IMR-90 (cell line): ENCODE results near the gene NKPD1. TPM values are rescaled to one million over a fixed set of nuclear protein-coding genes. Genes with fewer than 3 reads are reported as not detected.

Source experiments
- ATAC-seq: fragments of 200-7000 bp; cut with Tn5 transposase; 2 replicates; pipeline ENCODE4 v1.9.1; 2020; ENCODE audit warnings: low read depth, mild to moderate bottlenecking, moderate library complexity
- BruUV-seq: library from RNA; stranded (reverse); fragments of 400-500 nt; replicated peaks from 2 replicates; lab custom pipeline; 2021; lab: Mats Ljungman, UMichigan
- CTCF ChIA-PET: fragments of 300-600 bp; formaldehyde crosslinking; extraction: SDS; loops from one replicate; lab custom pipeline; 2021; ENCODE audit warnings: antibody characterized with exemption; lab: Yijun Ruan, JAX
- POLR2A ChIA-PET: fragments of 300-600 bp; sonication (Branson Sonifier 250); formaldehyde crosslinking; loops from one replicate; lab custom pipeline; 2022; ENCODE audit warnings: antibody characterized with exemption; ENCODE audit not compliant: unreplicated experiment; lab: Charles Lee
- DNase-seq: peaks from one replicate; pipeline ENCODE4 v3.0.0; 2013
- H2AFZ ChIP-seq: replicated peaks from 2 replicates; pipeline ENCODE3; 2013; ENCODE audit warnings: low read length, mild to moderate bottlenecking; ENCODE audit not compliant: poor library complexity
- H2AK5ac ChIP-seq: 2 replicates; pipeline ENCODE4 v1.6.1; 2013; ENCODE audit warnings: low read depth, low read length, inconsistent platforms
- H2AK9ac ChIP-seq: replicated peaks from 2 replicates; pipeline ENCODE3; 2013; ENCODE audit warnings: mild to moderate bottlenecking, low read depth, low read length, moderate library complexity; ENCODE audit not compliant: poor library complexity
- H2BK120ac ChIP-seq: 2 replicates; pipeline ENCODE4 v1.6.1; 2013; ENCODE audit warnings: low read depth, low read length, inconsistent platforms
- H2BK15ac ChIP-seq: 3 replicates; pipeline ENCODE4 v1.6.1; 2013; ENCODE audit warnings: low read depth, low read length, inconsistent platforms
- H2BK20ac ChIP-seq: 2 replicates; pipeline ENCODE4 v1.6.1; 2013; ENCODE audit warnings: low read depth, mild to moderate bottlenecking, inconsistent platforms, low read length, moderate library complexity
- H2BK5ac ChIP-seq: 2 replicates; pipeline ENCODE4 v1.6.1; 2013; ENCODE audit warnings: mild to moderate bottlenecking, low read depth, low read length, inconsistent platforms; ENCODE audit not compliant: poor library complexity, severe bottlenecking
- H3K14ac ChIP-seq: replicated peaks from 2 replicates; pipeline ENCODE4 v1.6.1; 2013; ENCODE audit warnings: low read depth, low read length, inconsistent platforms
- H3K18ac ChIP-seq: 2 replicates; pipeline ENCODE4 v1.6.1; 2013; ENCODE audit warnings: low read depth, low read length, control low read depth
- H3K23ac ChIP-seq: 2 replicates; pipeline ENCODE4 v1.6.1; 2013; ENCODE audit warnings: low read depth, low read length, inconsistent platforms
- H3K27ac ChIP-seq: 2 replicates; pipeline ENCODE4 v1.5.1; 2013; ENCODE audit warnings: mild to moderate bottlenecking, control low read depth, low read length; ENCODE audit not compliant: insufficient read depth
- H3K27me3 ChIP-seq: 2 replicates; pipeline ENCODE4 v1.6.1; 2013; ENCODE audit warnings: low read length; ENCODE audit not compliant: control insufficient read depth, insufficient read depth
- H3K36me3 ChIP-seq: 2 replicates; pipeline ENCODE4 v1.6.1; 2013; ENCODE audit warnings: low read length, mixed read lengths; ENCODE audit not compliant: control insufficient read depth, insufficient read depth
- H3K4ac ChIP-seq: 2 replicates; pipeline ENCODE4 v1.6.1; 2013; ENCODE audit warnings: low read depth, low read length, inconsistent platforms
- H3K4me1 ChIP-seq: 2 replicates; pipeline ENCODE4 v1.6.1; 2013; ENCODE audit warnings: low read length, mixed read lengths; ENCODE audit not compliant: control insufficient read depth, insufficient read depth
- H3K4me2 ChIP-seq: 2 replicates; pipeline ENCODE4 v1.6.1; 2013; ENCODE audit warnings: low read depth, mild to moderate bottlenecking, control low read depth, low read length, moderate library complexity
- H3K4me3 ChIP-seq: 2 replicates; pipeline ENCODE4 v1.5.1; 2013; ENCODE audit warnings: low read depth, mild to moderate bottlenecking, control low read depth, low read length, moderate library complexity; ENCODE audit not compliant: insufficient read depth
- H3K56ac ChIP-seq: 2 replicates; pipeline ENCODE4 v1.6.1; 2013; ENCODE audit warnings: low read length, inconsistent platforms; ENCODE audit not compliant: insufficient read depth; ENCODE audit errors: extremely low read depth
- H3K79me1 ChIP-seq, 2 experiments: 2 replicates each; pipeline ENCODE4 v1.6.1; 2013; ENCODE audit warnings: low read length in 2 of 2, inconsistent platforms in 1 of 2, low read depth in 1 of 2
- H3K9ac ChIP-seq: 2 replicates; pipeline ENCODE4 v1.6.1; 2013; ENCODE audit warnings: low read depth, low read length, control low read depth
- H3K9me1 ChIP-seq: 2 replicates; pipeline ENCODE4 v1.6.1; 2013; ENCODE audit warnings: low read length, inconsistent platforms; ENCODE audit not compliant: insufficient read depth
- H3K9me3 ChIP-seq: 2 replicates; pipeline ENCODE4 v1.6.1; 2013; ENCODE audit warnings: low read length; ENCODE audit not compliant: control insufficient read depth, insufficient read depth
- H4K20me1 ChIP-seq: 2 replicates; pipeline ENCODE4 v1.6.1; 2013; ENCODE audit warnings: low read length, inconsistent platforms; ENCODE audit not compliant: insufficient read depth
- H4K5ac ChIP-seq: 2 replicates; pipeline ENCODE4 v1.6.1; 2013; ENCODE audit warnings: mild to moderate bottlenecking, low read depth, low read length, control low read depth
- H4K8ac ChIP-seq, 2 experiments: 2 replicates each; pipeline ENCODE4 v1.6.1; 2013; ENCODE audit warnings: low read depth in 2 of 2, low read length in 2 of 2, control low read depth in 1 of 2, inconsistent platforms in 1 of 2
- H4K91ac ChIP-seq: 2 replicates; pipeline ENCODE4 v1.6.1; 2013; ENCODE audit warnings: low read depth, low read length, inconsistent platforms; ENCODE audit not compliant: insufficient read depth
- BHLHE40 ChIP-seq: fragments of 150-350 bp; IDR thresholded peaks from 2 replicates; pipeline ENCODE4 v1.6.1; 2016; ENCODE audit warnings: mild to moderate bottlenecking, low read depth, low read length
- MAFK ChIP-seq: IDR thresholded peaks from 2 replicates; pipeline ENCODE4 v1.6.1; 2012; ENCODE audit warnings: low read depth, low read length, improper control_type of control experiment
- MXI1 ChIP-seq: IDR thresholded peaks from 2 replicates; pipeline ENCODE4 v1.6.1; 2012; ENCODE audit warnings: low read depth, mild to moderate bottlenecking, low read length, moderate library complexity, borderline replicate concordance
- NFE2L2 ChIP-seq: fragments of 150-350 bp; IDR thresholded peaks from 2 replicates; pipeline ENCODE4 v1.6.1; 2016; ENCODE audit warnings: low read depth, mild to moderate bottlenecking, low read length
- RAD21 ChIP-seq: IDR thresholded peaks from 2 replicates; pipeline ENCODE4 v1.6.1; 2012; ENCODE audit warnings: low read length, improper control_type of control experiment
- RCOR1 ChIP-seq: IDR thresholded peaks from 2 replicates; pipeline ENCODE4 v1.6.1; 2012; ENCODE audit warnings: mild to moderate bottlenecking, low read length, improper control_type of control experiment; ENCODE audit not compliant: insufficient replicate concordance
- RFX5 ChIP-seq: IDR thresholded peaks from 2 replicates; pipeline ENCODE4 v1.8.0; 2012; ENCODE audit warnings: low read depth, mild to moderate bottlenecking, low read length, moderate library complexity
- SMC3 ChIP-seq: fragments of 150-350 bp; IDR thresholded peaks from 2 replicates; pipeline ENCODE4 v1.6.1; 2016; ENCODE audit warnings: low read depth, mild to moderate bottlenecking, antibody characterized with exemption, low read length, moderate library complexity
- USF2 ChIP-seq: fragments of 150-350 bp; IDR thresholded peaks from 2 replicates; pipeline ENCODE4 v1.6.1; 2017; ENCODE audit warnings: mild to moderate bottlenecking, antibody characterized with exemption, low read length, low read depth
- WGBS, 2 experiments: methylation state at CpG; one replicate each; pipeline versions ENCODE4 v1.1.5 to v1.1.7; 2013; ENCODE audit warnings: missing lambda C conversion rate in 2 of 2; ENCODE audit not compliant: insufficient read length in 1 of 2; ENCODE audit errors: extremely low coverage in 2 of 2; 5-methylcytosine and 5-hydroxymethylcytosine counted together
- dilution Hi-C: fragments of 300-500 bp; cut with HindIII; formaldehyde crosslinking; loops from one replicate; pipeline ENCODE4 v1.14.3; 2018; ENCODE audit warnings: low sequenced_read_pairs; ENCODE audit not compliant: unreplicated experiment
- in situ Hi-C: fragments of 300-500 bp; cut with MboI; formaldehyde crosslinking; loops from 3 replicates; pipeline ENCODE4 v1.14.3; 2019; ENCODE audit warnings: low sequenced_read_pairs, inconsistent platforms, mixed read lengths
- intact Hi-C: fragments of 100-400 bp; cut with micrococcal nuclease; formaldehyde crosslinking; loops from 2 replicates; pipeline ENCODE4 v1.10.0; 2022
- polyA plus RNA-seq, 3 experiments: library from polyadenylated mRNA; depleted of rRNA; stranded (reverse); fragments of >200 nt; gene quantifications; 2 replicates each; pipeline ENCODE4 v1.2.3, GENCODE V29; 2012; ENCODE audit warnings: low replicate concordance in 1 of 3
- total RNA-seq: library from RNA; depleted of rRNA; stranded (reverse); fragments of >200 nt; gene quantifications from 2 replicates; pipeline ENCODE4 v1.2.3, GENCODE V29; 2012
- TF ChIP-seq, protein P1 (sequence below): fragments of 150-350 bp; IDR thresholded peaks from 2 replicates; pipeline ENCODE4 v1.6.1; 2016; ENCODE audit warnings: low read depth, mild to moderate bottlenecking, low read length, moderate library complexity, borderline replicate concordance

The NKPD1 gene
- total and polyA plus RNA-seq, 2 of the 4 experiments (the other 2 are of a cell fraction) = under 0.01 to 0.09 TPM

DNA sequence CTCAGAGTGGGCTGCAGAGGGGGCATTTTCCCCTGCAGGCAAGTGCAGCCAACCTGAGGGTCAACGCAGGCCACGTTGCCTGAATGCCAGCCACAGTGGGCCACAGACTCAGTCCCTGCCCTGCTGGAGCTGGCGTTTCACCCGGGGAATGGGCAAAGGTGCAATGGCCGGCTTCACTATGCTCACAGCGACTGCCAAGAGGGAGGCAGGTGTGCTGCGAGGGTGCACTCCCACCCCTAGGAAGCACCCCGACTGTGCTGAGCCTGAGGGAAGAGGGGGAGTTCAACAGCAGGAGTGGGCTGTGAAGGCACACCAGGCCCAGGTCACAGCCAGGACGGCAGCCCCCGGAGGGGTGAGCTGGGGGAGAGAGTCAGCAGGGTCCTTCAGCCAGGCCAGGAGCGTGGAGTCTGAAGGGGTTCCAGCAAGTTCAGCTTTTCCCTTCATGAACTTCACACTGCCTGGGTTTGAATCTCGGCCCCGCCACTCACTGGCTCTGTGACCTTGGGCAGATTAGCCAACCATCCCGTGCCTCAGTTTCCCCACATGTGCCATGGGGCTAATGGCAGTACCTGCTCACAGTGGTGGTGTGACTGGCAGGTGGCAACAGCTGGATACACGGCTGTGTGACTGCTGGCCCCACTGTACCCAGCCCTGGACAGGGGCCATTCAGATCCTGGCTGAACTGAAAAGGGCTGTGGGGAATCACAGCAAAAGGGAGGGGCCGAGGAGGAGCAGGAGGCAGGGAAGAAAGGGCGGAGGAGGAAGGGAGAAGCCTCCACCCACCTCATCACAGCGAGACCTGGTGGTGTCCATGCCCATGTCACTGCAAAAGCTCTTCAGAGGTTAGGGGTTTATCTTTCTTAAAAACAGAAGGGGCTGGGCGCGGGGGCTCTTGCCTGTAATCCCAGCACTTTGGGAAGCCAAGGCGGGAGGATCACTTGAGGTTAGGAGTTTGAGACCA is 9.6 kb upstream of the NKPD1 start:
- H3K4me1 ChIP-seq = peaks cover 2% of the 10 kb centered on the region
- H3K36me3 ChIP-seq = no peaks in the 10 kb centered on the region
- H3K79me1 ChIP-seq = no peaks in the 10 kb centered on the region
- no peak overlapping the region for H3K4me3 ChIP-seq
- in situ Hi-C loops = no loop called here
- no peak overlapping the region for H4K91ac ChIP-seq
- no peak overlapping the region for H3K27ac ChIP-seq
- no peak overlapping the region for H3K4ac ChIP-seq
- no peaks in the 10 kb centered on the region for H3K9me1 ChIP-seq
- H3K27me3 ChIP-seq = peaks cover 2% of the 10 kb centered on the region; the same call in 1 of the 2 replicates
- no peak overlapping the region for H3K23ac ChIP-seq
- no peak overlapping the region for H2AK5ac ChIP-seq
- no peak overlapping the region for H3K18ac ChIP-seq
- no peak overlapping the region for H3K4me2 ChIP-seq
- H3K9ac ChIP-seq = no peak overlapping the region
- intact Hi-C loops = no loop called here
- dilution Hi-C loops = no loop called here
- H3K9me3 ChIP-seq = no peaks in the 10 kb centered on the region
- no peak overlapping the region for H4K5ac ChIP-seq
- no peak overlapping the region for H2BK5ac ChIP-seq
- no peak overlapping the region for H2BK120ac ChIP-seq
- POLR2A ChIA-PET = no interaction called here
- H2BK20ac ChIP-seq = no peak overlapping the region
- H4K8ac ChIP-seq = no peak overlapping the region
- no peak for ATAC-seq
- DNase-seq = no peak
- no peak overlapping the region for H3K14ac ChIP-seq
- H2BK15ac ChIP-seq = no peak overlapping the region
- CTCF ChIA-PET = interaction anchor here (0.9 to 1.4 kb wide), 2 partner anchors 32 to 169 kb away, joined by 3 read pairs; no protein-coding TSS in a partner anchor
- 84% methylated on average over 10 of the region's 21 CpGs; no CpG with 5 or more reads in 1 of the 2 experiments for WGBS, 2 experiments
- no peak overlapping the region for H3K56ac ChIP-seq
- H2AK9ac ChIP-seq = no peak overlapping the region
- no peaks in the 10 kb centered on the region for H4K20me1 ChIP-seq
- H2AFZ ChIP-seq = peak overlapping the region; percentile 21
- no TSS peak for BruUV-seq
- TF ChIP-seq BHLHE40 (no peak), RAD21 (no peak), MAFK (no peak), USF2 (no peak), RCOR1 (no peak), NFE2L2 (no peak), RFX5 (no peak), SMC3 (no peak), MXI1 (no peak)
- TF ChIP-seq, protein P1, sequence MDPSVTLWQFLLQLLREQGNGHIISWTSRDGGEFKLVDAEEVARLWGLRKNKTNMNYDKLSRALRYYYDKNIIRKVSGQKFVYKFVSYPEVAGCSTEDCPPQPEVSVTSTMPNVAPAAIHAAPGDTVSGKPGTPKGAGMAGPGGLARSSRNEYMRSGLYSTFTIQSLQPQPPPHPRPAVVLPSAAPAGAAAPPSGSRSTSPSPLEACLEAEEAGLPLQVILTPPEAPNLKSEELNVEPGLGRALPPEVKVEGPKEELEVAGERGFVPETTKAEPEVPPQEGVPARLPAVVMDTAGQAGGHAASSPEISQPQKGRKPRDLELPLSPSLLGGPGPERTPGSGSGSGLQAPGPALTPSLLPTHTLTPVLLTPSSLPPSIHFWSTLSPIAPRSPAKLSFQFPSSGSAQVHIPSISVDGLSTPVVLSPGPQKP = no peak
